ENCODE results near the gene TRDN. TPM values are rescaled to one million over a fixed set of nuclear protein-coding genes. Genes with fewer than 3 reads are reported as not detected.
"Not testable (repeated sequence)": the region's sequence is repeated elsewhere in the genome, so short reads cannot be mapped to it uniquely, and the experiment has no call there.

TRDN gene
- polyA plus RNA-seq, 3 donors: 0.07 to 0.22 (median 0.18) TPM

GRCh38 chr6:123372737-123373136 is 264.0 kb downstream of the TRDN start:
- H3K27ac ChIP-seq (ENCODE audit: low read depth, low read length): no peak overlapping the region
- WGBS, 3 donors: 72 to 87% (median 83%) methylated on average over 2 of the region's 2 CpGs

- 62 to 72% (median 68%) methylated on average over 2 of the region's 2 CpGs for WGBS, 3 donors
These were observed 272.8 kb downstream of the TRDN start for GRCh38 chr6:123363912-123364311.

GRCh38 chr6:123360359-123360758 is 276.4 kb downstream of the TRDN start:
- H3K27ac ChIP-seq (ENCODE audit: low read depth, low read length): no peak overlapping the region
- 51 to 60% (median 57%) methylated on average over 2 of the region's 2 CpGs for WGBS, 3 donors

More at GRCh38 chr6:123363912-123364311, 272.8 kb downstream of the TRDN start:
- no peak overlapping the region for H3K27ac ChIP-seq (ENCODE audit: low read depth, low read length)

- H3K27ac ChIP-seq (ENCODE audit: low read depth, low read length): no peak overlapping the region
- 46 to 56% (median 56%) methylated on average over 3 of the region's 3 CpGs for WGBS, 3 donors
These were observed 284.0 kb downstream of the TRDN start for GRCh38 chr6:123352705-123353104.

- 44 to 65% (median 61%) methylated on average over 3 of the region's 3 CpGs for WGBS, 3 donors
- H3K27ac ChIP-seq (ENCODE audit: low read depth, low read length): no peak overlapping the region
These were observed 284.5 kb downstream of the TRDN start for GRCh38 chr6:123352279-123352678.

- H3K27ac ChIP-seq (ENCODE audit: low read depth, low read length): no peak overlapping the region
- 69 to 77% (median 75%) methylated on average over 1 of the region's 1 CpG for WGBS, 3 donors
These were observed 292.9 kb downstream of the TRDN start for GRCh38 chr6:123343836-123344235.

GRCh38 chr6:123338394-123338793 is 298.4 kb downstream of the TRDN start:
- no peak overlapping the region for H3K27ac ChIP-seq (ENCODE audit: low read depth, low read length)

GRCh38 chr6:123333000-123333756 is 303.6 kb downstream of the TRDN start:
- no peak overlapping the region for H3K27ac ChIP-seq (ENCODE audit: low read depth, low read length)
- 52 to 62% (median 59%) methylated on average over 3 of the region's 3 CpGs for WGBS, 3 donors

- no peak overlapping the region for H3K27ac ChIP-seq (ENCODE audit: low read depth, low read length)
- 78 to 92% (median 88%) methylated on average over 2 of the region's 2 CpGs for WGBS, 3 donors
These were observed 304.7 kb downstream of the TRDN start for GRCh38 chr6:123332070-123332469.

GRCh38 chr6:123329337-123329736 is 307.4 kb downstream of the TRDN start:
- H3K27ac ChIP-seq (ENCODE audit: low read depth, low read length): no peak overlapping the region

- no peak overlapping the region for H3K27ac ChIP-seq (ENCODE audit: low read depth, low read length)
- 57 to 77% (median 76%) methylated on average over 3 of the region's 3 CpGs for WGBS, 3 donors
These were observed 313.1 kb downstream of the TRDN start for GRCh38 chr6:123323452-123324329.

GRCh38 chr6:123321020-123321419 is 315.7 kb downstream of the TRDN start:
- 44 to 69% (median 68%) methylated on average over 7 of the region's 7 CpGs for WGBS, 3 donors
- H3K27ac ChIP-seq (ENCODE audit: low read depth, low read length): no peak overlapping the region

- no peak overlapping the region for H3K27ac ChIP-seq (ENCODE audit: low read depth, low read length)
- WGBS, 3 donors: 2 to 10% (median 6%) methylated on average over 2 of the region's 2 CpGs
These were observed 319.9 kb downstream of the TRDN start for GRCh38 chr6:123316733-123317323.

- not testable (repeated sequence) for H3K27ac ChIP-seq (ENCODE audit: low read depth, low read length)
- 94 to 98% (median 97%) methylated on average over 2 of the region's 2 CpGs for WGBS, 3 donors
These were observed 322.3 kb downstream of the TRDN start for GRCh38 chr6:123314459-123314858.

- WGBS, 3 donors: 75 to 79% (median 79%) methylated on average over 1 of the region's 1 CpG
- no peak overlapping the region for H3K27ac ChIP-seq (ENCODE audit: low read depth, low read length)
These were observed 327.6 kb downstream of the TRDN start for GRCh38 chr6:123309130-123309529.

GRCh38 chr6:123306334-123306733 is 330.4 kb downstream of the TRDN start:
- WGBS, 3 donors: 16 to 36% (median 29%) methylated on average over 2 of the region's 2 CpGs
- H3K27ac ChIP-seq (ENCODE audit: low read depth, low read length): no peak overlapping the region

GRCh38 chr6:123295672-123296071 is 341.1 kb downstream of the TRDN start:
- no peak overlapping the region for H3K27ac ChIP-seq (ENCODE audit: low read depth, low read length)
- 87 to 91% (median 90%) methylated on average over 8 of the region's 8 CpGs for WGBS, 3 donors

GRCh38 chr6:123295181-123295580 is 341.6 kb downstream of the TRDN start:
- no peak overlapping the region for H3K27ac ChIP-seq (ENCODE audit: low read depth, low read length)
- WGBS, 3 donors: 94 to 100% (median 95%) methylated on average over 1 of the region's 1 CpG

- no peak overlapping the region for H3K27ac ChIP-seq (ENCODE audit: low read depth, low read length)
- WGBS, 3 donors: 34 to 59% (median 48%) methylated on average over 1 of the region's 1 CpG
These were observed 348.1 kb downstream of the TRDN start for GRCh38 chr6:123288649-123289048.

Data from adipose tissue (tissue), 3 donors.